K562 (cell line): ENCODE data around the gene PHOX2A. TPM values are rescaled to one million over a fixed set of nuclear protein-coding genes. Genes with fewer than 3 reads are reported as not detected.

Source experiments
- polyA plus RNA-seq, 8 experiments: library from polyadenylated mRNA; depleted of rRNA in 4 of 8; stranded (reverse) in 5 of 8; unstranded in 3 of 8; fragments of >200 nt; fragmentation: Nextera tagmentation in 2 of 8; fragmentation: Illumina TruSeq in 1 of 8; extraction: Ambion mirVana in 2 of 8; extraction: Trizol in 1 of 8; gene quantifications; 2 replicates each; pipeline versions ENCODE4 v1.2.1 to v1.2.3, GENCODE V29; 2011 to 2014; ENCODE audit warnings: inconsistent platforms in 1 of 8, missing spikeins in 1 of 8
- total RNA-seq, 7 experiments: library from RNA; depleted of rRNA in 6 of 7; stranded (reverse); fragments of >200 nt in 6 of 7; fragmentation: Illumina TruSeq in 2 of 7; extraction: Trizol in 2 of 7; gene quantifications; 2 replicates each; pipeline versions ENCODE4 v1.2.1 to v1.2.3, GENCODE V29; 2011 to 2021; ENCODE audit warnings: low replicate concordance in 1 of 7
- TF ChIP-seq, protein P1 (sequence below), 3 experiments: fragments of 200-800 bp in 1 of 3; fragments of 250-450 bp in 1 of 3; fragments of 450-650 bp in 1 of 3; sonication (Bioruptor Pico) in 1 of 3; sonication (Bioruptor generic) in 1 of 3; formaldehyde crosslinking in 1 of 3; IDR thresholded peaks; 2 replicates each; pipeline versions ENCODE4 v1.6.1 to v1.8.0; 2016 to 2022; ENCODE audit warnings: mild to moderate bottlenecking in 2 of 3, missing genetic modification characterization in 2 of 3, missing compliant biosample characterization in 1 of 3, moderate library complexity in 1 of 3
- TF ChIP-seq, protein P2 (sequence below): IDR thresholded peaks from 2 replicates; pipeline ENCODE4 v1.6.1; 2012; ENCODE audit warnings: low read depth, low read length, improper control_type of control experiment, borderline replicate concordance

PHOX2A gene
- total and polyA plus RNA-seq, 9 of the 15 experiments (the other 6 are each of a cell fraction or from before 2014, with no cell fraction given) = not detected

DNA sequence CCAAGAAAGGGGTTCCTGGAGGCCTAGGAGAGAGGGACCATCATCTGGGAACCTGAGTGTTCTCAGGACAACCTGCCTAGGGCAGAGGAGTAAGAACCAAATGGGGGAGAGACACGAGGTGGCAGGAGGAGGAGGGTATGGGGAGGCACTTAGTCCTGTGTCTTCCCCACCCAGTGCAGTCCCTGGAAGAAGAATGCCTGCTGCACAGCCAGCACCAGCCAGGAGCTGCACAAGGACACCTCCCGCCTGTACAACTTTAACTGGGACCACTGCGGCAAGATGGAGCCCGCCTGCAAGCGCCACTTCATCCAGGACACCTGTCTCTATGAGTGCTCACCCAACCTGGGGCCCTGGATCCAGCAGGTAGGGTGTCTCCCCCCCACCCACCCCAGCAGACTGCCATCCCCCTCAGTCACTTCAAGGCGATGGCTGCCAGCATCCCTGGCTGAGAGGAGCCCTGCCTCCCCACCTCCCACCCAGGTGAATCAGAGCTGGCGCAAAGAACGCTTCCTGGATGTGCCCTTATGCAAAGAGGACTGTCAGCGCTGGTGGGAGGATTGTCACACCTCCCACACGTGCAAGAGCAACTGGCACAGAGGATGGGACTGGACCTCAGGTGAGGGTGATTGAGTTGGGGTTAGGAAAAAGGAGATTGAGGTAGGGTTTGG, 23.1 kb downstream of the PHOX2A start (continued):
- TF ChIP-seq, protein P1, sequence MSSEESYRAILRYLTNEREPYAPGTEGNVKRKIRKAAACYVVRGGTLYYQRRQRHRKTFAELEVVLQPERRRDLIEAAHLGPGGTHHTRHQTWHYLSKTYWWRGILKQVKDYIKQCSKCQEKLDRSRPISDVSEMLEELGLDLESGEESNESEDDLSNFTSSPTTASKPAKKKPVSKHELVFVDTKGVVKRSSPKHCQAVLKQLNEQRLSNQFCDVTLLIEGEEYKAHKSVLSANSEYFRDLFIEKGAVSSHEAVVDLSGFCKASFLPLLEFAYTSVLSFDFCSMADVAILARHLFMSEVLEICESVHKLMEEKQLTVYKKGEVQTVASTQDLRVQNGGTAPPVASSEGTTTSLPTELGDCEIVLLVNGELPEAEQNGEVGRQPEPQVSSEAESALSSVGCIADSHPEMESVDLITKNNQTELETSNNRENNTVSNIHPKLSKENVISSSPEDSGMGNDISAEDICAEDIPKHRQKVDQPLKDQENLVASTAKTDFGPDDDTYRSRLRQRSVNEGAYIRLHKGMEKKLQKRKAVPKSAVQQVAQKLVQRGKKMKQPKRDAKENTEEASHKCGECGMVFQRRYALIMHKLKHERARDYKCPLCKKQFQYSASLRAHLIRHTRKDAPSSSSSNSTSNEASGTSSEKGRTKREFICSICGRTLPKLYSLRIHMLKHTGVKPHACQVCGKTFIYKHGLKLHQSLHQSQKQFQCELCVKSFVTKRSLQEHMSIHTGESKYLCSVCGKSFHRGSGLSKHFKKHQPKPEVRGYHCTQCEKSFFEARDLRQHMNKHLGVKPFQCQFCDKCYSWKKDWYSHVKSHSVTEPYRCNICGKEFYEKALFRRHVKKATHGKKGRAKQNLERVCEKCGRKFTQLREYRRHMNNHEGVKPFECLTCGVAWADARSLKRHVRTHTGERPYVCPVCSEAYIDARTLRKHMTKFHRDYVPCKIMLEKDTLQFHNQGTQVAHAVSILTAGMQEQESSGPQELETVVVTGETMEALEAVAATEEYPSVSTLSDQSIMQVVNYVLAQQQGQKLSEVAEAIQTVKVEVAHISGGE (CRISPR knock-in tag; IDR thresholded peaks at IDR 0.05) = no peak
- TF ChIP-seq, protein P2, sequence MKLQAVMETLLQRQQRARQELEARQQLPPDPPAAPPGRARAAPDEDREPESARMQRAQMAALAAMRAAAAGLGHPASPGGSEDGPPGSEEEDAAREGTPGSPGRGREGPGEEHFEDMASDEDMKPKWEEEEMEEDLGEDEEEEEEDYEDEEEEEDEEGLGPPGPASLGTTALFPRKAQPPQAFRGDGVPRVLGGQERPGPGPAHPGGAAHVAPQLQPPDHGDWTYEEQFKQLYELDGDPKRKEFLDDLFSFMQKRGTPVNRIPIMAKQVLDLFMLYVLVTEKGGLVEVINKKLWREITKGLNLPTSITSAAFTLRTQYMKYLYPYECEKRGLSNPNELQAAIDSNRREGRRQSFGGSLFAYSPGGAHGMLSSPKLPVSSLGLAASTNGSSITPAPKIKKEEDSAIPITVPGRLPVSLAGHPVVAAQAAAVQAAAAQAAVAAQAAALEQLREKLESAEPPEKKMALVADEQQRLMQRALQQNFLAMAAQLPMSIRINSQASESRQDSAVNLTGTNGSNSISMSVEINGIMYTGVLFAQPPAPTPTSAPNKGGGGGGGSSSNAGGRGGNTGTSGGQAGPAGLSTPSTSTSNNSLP = no peak
- TF ChIP-seq, all 486 proteins: peak for 0
